Type B pancreatic cell (in vitro differentiated cells): ENCODE results near the gene TMOD3. TPM values are rescaled to one million over a fixed set of nuclear protein-coding genes. Genes with fewer than 3 reads are reported as not detected.

Experiments used
- DNase-seq: peaks from one replicate; pipeline ENCODE4 v3.0.0; 2021; ENCODE audit warnings: mixed read lengths; ENCODE audit not compliant: unreplicated experiment; ENCODE audit errors: extremely low spot score
- H3K27ac Mint-ChIP-seq: 2 replicates; pipeline ENCODE4 v1.8.0; 2021; ENCODE audit warnings: mild to moderate bottlenecking, mixed read lengths
- H3K27me3 Mint-ChIP-seq: 2 replicates; pipeline ENCODE4 v1.8.0; 2021; ENCODE audit warnings: mixed read lengths
- H3K36me3 Mint-ChIP-seq: 2 replicates; pipeline ENCODE4 v1.8.0; 2021; ENCODE audit warnings: mixed read lengths
- H3K4me1 Mint-ChIP-seq: one replicate; pipeline ENCODE4 v1.8.0; 2021; ENCODE audit warnings: mixed read lengths; ENCODE audit not compliant: unreplicated experiment
- H3K4me3 Mint-ChIP-seq: 2 replicates; pipeline ENCODE4 v1.8.0; 2021; ENCODE audit warnings: mild to moderate bottlenecking, mixed read lengths
- H3K9me3 Mint-ChIP-seq: 2 replicates; pipeline ENCODE4 v1.8.0; 2021; ENCODE audit warnings: mixed read lengths
- total RNA-seq: library from RNA; stranded (reverse); gene quantifications from 2 replicates; pipeline ENCODE4 v1.2.1, GENCODE V29; 2021; ENCODE audit warnings: low replicate concordance
- TF ChIP-seq, protein P1 (sequence below): fragments of 200-600 bp; sonication (generic); conservative IDR thresholded peaks from 2 replicates; pipeline ENCODE4 v1.5.0; 2021; ENCODE audit warnings: antibody characterized with exemption, mild to moderate bottlenecking

TMOD3 gene
- total RNA-seq, 1 donor from 2014 or later, result 49.0 TPM

DNA sequence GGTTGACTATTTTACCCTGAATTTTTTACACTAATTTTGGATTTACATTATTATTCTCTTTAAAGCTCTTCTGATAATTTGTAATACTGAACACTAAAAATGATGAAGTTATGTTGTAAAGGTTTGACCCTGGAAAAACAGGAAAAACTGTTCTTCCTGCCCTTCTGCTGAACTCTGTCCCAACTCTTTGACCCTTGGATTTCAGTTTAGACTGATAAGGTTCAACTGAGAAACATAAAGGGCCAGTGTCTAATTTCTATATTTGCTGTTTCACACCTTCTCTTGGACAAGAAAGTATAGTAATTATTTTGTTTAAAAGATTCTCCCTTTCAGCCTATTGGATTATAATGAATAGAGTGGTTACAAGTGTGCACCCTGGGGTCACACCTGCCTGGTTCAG is 12.8 kb upstream of the TMOD3 start:
- H3K4me3 Mint-ChIP-seq, result no peak overlapping the region
- no peaks in the 10 kb centered on the region for H3K27me3 Mint-ChIP-seq
- no peaks in the 10 kb centered on the region for H3K36me3 Mint-ChIP-seq
- H3K9me3 Mint-ChIP-seq, result peaks cover 3% of the 10 kb centered on the region
- H3K27ac Mint-ChIP-seq, result no peak overlapping the region
- H3K4me1 Mint-ChIP-seq, result peaks cover 18% of the 10 kb centered on the region
- TF ChIP-seq, protein P1, sequence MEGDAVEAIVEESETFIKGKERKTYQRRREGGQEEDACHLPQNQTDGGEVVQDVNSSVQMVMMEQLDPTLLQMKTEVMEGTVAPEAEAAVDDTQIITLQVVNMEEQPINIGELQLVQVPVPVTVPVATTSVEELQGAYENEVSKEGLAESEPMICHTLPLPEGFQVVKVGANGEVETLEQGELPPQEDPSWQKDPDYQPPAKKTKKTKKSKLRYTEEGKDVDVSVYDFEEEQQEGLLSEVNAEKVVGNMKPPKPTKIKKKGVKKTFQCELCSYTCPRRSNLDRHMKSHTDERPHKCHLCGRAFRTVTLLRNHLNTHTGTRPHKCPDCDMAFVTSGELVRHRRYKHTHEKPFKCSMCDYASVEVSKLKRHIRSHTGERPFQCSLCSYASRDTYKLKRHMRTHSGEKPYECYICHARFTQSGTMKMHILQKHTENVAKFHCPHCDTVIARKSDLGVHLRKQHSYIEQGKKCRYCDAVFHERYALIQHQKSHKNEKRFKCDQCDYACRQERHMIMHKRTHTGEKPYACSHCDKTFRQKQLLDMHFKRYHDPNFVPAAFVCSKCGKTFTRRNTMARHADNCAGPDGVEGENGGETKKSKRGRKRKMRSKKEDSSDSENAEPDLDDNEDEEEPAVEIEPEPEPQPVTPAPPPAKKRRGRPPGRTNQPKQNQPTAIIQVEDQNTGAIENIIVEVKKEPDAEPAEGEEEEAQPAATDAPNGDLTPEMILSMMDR, result no peak
- no peak for DNase-seq

GRCh38 chr15:51818150-51818549 is 11.3 kb upstream of the TMOD3 start:
- H3K9me3 Mint-ChIP-seq, result peaks cover 3% of the 10 kb centered on the region
- H3K4me3 Mint-ChIP-seq, result no peak overlapping the region
- peak overlapping the region; percentile 19 for H3K27ac Mint-ChIP-seq
- TF ChIP-seq, protein P1, result no peak
- no peaks in the 10 kb centered on the region for H3K36me3 Mint-ChIP-seq
- no peaks in the 10 kb centered on the region for H3K27me3 Mint-ChIP-seq
- peaks cover 18% of the 10 kb centered on the region for H3K4me1 Mint-ChIP-seq
- DNase-seq, result no peak

DNA sequence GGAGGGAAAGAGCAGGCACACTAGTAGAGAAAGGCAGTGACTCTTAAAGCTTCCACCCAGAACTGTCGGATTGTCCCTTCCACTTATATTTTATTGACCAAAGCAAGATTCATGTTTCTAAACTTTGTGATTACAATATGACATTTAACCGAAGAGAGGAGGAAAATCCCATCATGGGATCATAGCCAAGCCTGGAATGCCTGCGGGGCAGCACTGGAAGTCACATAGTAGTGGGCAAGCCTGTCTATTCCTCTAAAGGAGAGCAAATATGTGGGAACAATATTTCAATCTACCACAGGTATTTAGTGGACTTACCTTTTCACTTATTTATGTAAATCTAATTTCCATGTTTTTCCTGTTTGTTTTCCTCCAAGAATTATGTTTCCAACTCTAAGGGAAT is 3.8 kb upstream of the TMOD3 start:
- Mint-ChIP-seq H3K27ac (no peak overlapping the region), H3K4me3 (no peak overlapping the region), H3K9me3 (no peaks in the 10 kb centered on the region), H3K27me3 (no peaks in the 10 kb centered on the region), H3K4me1 (peaks cover 5% of the 10 kb centered on the region), H3K36me3 (no peaks in the 10 kb centered on the region)
- no peak for DNase-seq
- TF ChIP-seq, protein P1, result no peak

GRCh38 chr15:51828621-51829375 is 655 bp upstream of the TMOD3 start:
- Mint-ChIP-seq H3K27ac (peak overlapping the region; percentile 98), H3K36me3 (peaks cover 4% of the 10 kb centered on the region), H3K27me3 (no peaks in the 10 kb centered on the region), H3K4me3 (peak overlapping the region; percentile 93), H3K9me3 (no peaks in the 10 kb centered on the region), H3K4me1 (peaks cover 16% of the 10 kb centered on the region)
- no peak for DNase-seq
- TF ChIP-seq, protein P1, result no peak

GRCh38 chr15:51830276-51830806 is 888 bp downstream of the TMOD3 start:
- TF ChIP-seq, protein P1, result no peak
- Mint-ChIP-seq H3K4me3 (peak overlapping the region; percentile 98), H3K27ac (peak overlapping the region; percentile 95), H3K36me3 (peaks cover 4% of the 10 kb centered on the region), H3K4me1 (peaks cover 19% of the 10 kb centered on the region), H3K9me3 (no peaks in the 10 kb centered on the region), H3K27me3 (no peaks in the 10 kb centered on the region)
- no peak for DNase-seq
